ENCODE measurements around the gene DIRAS2. TPM values are rescaled to one million over a fixed set of nuclear protein-coding genes. Genes with fewer than 3 reads are reported as not detected.

DIRAS2 gene
- total RNA-seq, 4 donors from 2014 or later: 0.42 to 2.1 (median 0.74) TPM

GRCh38 chr9:90645721-90646120 is 3.1 kb upstream of the DIRAS2 start:
- intact Hi-C loops (cut with DNase I; ENCODE audit: low total_unique reads): no loop called here
- TF ChIP-seq POLR2A (IDR thresholded peaks at IDR 0.05) (no peak), CTCF (IDR thresholded peaks at IDR 0.05) (no peak)

GRCh38 chr9:90641884-90642487 is 638 bp downstream of the DIRAS2 start:
- 19 to 20% methylated on average over 10 of the region's 10 CpGs for WGBS, 2 donors
- no peak overlapping the region for H3K4me3 ChIP-seq (ENCODE audit: low read depth, poor library complexity, severe bottlenecking)
- TF ChIP-seq CTCF (IDR thresholded peaks at IDR 0.05) (no peak), POLR2A (IDR thresholded peaks at IDR 0.05) (no peak)
- no peak for DNase-seq (ENCODE audit: low spot score in 2 of 2)
- intact Hi-C loops (cut with DNase I; ENCODE audit: low total_unique reads): no loop called here

More at GRCh38 chr9:90645721-90646120, 3.1 kb upstream of the DIRAS2 start:
- 79 to 80% methylated on average over 1 of the region's 1 CpG for WGBS, 2 donors
- no peak overlapping the region for H3K4me3 ChIP-seq (ENCODE audit: low read depth, poor library complexity, severe bottlenecking)
- no peak for DNase-seq (ENCODE audit: low spot score in 2 of 2)

GRCh38 chr9:90641086-90641485 is 1.5 kb downstream of the DIRAS2 start:
- intact Hi-C loops (cut with DNase I; ENCODE audit: low total_unique reads): no loop called here
- WGBS, 2 donors: 46 to 51% methylated on average over 2 of the region's 2 CpGs
- no peak overlapping the region for H3K4me3 ChIP-seq (ENCODE audit: low read depth, poor library complexity, severe bottlenecking)
- no peak for DNase-seq (ENCODE audit: low spot score in 2 of 2)
- TF ChIP-seq CTCF (IDR thresholded peaks at IDR 0.05): no peak
- no peak for TF ChIP-seq POLR2A (IDR thresholded peaks at IDR 0.05)

- WGBS, 2 donors: 71 to 73% methylated on average over 2 of the region's 2 CpGs
- no peak overlapping the region for H3K4me3 ChIP-seq (ENCODE audit: low read depth, poor library complexity, severe bottlenecking)
- intact Hi-C loops (cut with DNase I; ENCODE audit: low total_unique reads): no loop called here
- DNase-seq (ENCODE audit: low spot score in 2 of 2): no peak
- TF ChIP-seq CTCF (IDR thresholded peaks at IDR 0.05) (no peak), POLR2A (IDR thresholded peaks at IDR 0.05) (no peak)
Measured at GRCh38 chr9:90640361-90640760, 2.3 kb downstream of the DIRAS2 start.

GRCh38 chr9:90637626-90638025 is 5.0 kb downstream of the DIRAS2 start:
- H3K4me3 ChIP-seq (ENCODE audit: low read depth, poor library complexity, severe bottlenecking): no peak overlapping the region
- 85 to 90% methylated on average over 7 of the region's 7 CpGs for WGBS, 2 donors
- DNase-seq (ENCODE audit: low spot score in 2 of 2): no peak
- intact Hi-C loops (cut with DNase I; ENCODE audit: low total_unique reads): no loop called here
- TF ChIP-seq POLR2A (IDR thresholded peaks at IDR 0.05): no peak
- TF ChIP-seq CTCF (IDR thresholded peaks at IDR 0.05): no peak

GRCh38 chr9:90632647-90633207 is 9.9 kb downstream of the DIRAS2 start:
- intact Hi-C loops (cut with DNase I; ENCODE audit: low total_unique reads): no loop called here
- TF ChIP-seq POLR2A (IDR thresholded peaks at IDR 0.05) (no peak), CTCF (IDR thresholded peaks at IDR 0.05) (no peak)
- 66 to 69% methylated on average over 8 of the region's 8 CpGs for WGBS, 2 donors
- DNase-seq (ENCODE audit: low spot score in 2 of 2): no peak
- H3K4me3 ChIP-seq (ENCODE audit: low read depth, poor library complexity, severe bottlenecking): no peak overlapping the region
